ENCODE measurements around the gene ARG1. TPM values are rescaled to one million over a fixed set of nuclear protein-coding genes. Genes with fewer than 3 reads are reported as not detected.
"Not testable (repeated sequence)": the region's sequence is repeated elsewhere in the genome, so short reads cannot be mapped to it uniquely, and the experiment has no call there.

ARG1 gene
- not detected in 2 replicates for total RNA-seq (2012; rRNA removed)

DNA sequence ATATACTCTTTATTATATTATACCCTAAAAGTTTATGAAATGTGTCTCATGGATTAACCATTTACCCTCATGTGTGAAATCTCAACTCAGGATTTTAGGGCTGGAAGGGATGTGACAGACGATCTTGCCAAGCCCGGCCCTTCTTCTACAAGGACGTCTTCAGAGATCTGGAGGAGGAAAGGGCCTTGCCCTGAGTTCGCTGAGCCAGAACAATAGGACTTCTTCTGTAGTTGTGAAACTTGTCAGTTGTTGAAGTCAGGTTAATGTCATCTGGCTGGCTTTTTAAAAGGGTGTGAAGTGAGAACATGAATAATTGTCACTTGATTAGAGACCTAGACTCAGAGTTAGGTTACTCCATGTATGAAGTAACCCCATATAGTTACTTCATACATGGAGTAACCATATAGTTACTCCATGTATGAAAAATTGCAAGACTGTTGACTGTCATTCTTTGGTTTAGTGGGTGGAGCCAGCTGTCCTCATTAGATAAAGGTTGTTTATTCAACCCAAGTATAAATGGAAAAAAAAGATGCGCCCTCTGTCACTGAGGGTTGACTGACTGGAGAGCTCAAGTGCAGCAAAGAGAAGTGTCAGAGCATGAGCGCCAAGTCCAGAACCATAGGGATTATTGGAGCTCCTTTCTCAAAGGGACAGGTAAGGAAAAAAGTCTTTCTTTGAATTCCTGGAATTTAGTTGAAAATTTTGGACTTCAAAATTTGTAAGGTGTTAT is at the start of gene ARG1:
ARG1 (plus strand) TSS at position 541 of the 730 bp plus-strand sequence; CDS start at position 598, 57 bp downstream.
- H3K36me3 ChIP-seq (ENCODE audit: insufficient read depth, low read length) = no peaks in the 10 kb centered on the region
- no peaks in the 10 kb centered on the region for H3K27me3 ChIP-seq (ENCODE audit: control insufficient read depth, insufficient read depth, low read length)
- no peaks in the 10 kb centered on the region for H3K4me1 ChIP-seq (ENCODE audit: control insufficient read depth, insufficient read depth, low read length)
- no peak within 1 kb of the TSS for H3K4me2 ChIP-seq (ENCODE audit: low read length)
- no peak within 1 kb of the TSS for H3K9ac ChIP-seq (ENCODE audit: low read depth, low read length)
- H3K4me3 ChIP-seq (ENCODE audit: low read length) = no peak within 1 kb of the TSS
- H3K9me3 ChIP-seq (replicated peaks; ENCODE audit: low read length) = no peaks in the 10 kb centered on the region

DNA sequence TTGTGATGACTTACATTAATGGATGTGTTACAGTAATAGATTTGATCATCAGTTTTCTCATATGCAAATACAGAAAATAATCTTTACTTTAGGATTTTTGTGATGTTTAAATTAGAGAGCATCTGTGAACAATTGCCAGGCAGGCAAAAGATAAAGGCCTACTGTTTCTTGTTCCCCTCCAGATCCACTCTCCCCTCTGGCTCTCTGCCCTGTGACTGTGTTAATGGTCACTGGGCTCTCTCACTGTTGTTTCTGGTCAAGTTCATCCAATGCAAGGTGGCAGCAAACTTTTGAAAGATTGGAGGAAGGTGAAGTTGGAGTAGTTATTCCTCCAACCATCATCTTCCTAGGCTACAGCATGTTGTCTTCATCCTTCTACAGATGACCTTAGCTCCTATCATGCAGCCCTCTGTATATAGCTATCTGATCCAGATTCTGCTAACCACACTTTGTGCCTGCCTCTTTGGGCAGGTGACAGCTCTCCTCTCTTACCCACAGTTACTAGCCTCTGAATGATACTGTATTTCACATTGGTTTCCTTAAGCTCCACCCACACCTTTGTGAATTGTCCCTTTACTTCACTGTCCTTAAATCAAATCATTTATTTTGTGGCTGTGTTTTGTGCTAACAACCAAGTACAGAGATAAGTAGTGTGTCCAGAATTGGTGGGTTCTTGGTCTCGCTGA is 48.9 kb upstream of the ARG1 start:
- Histone ChIP-seq H3K36me3 (ENCODE audit: insufficient read depth, low read length) (no peaks in the 10 kb centered on the region), H3K9ac (ENCODE audit: low read depth, low read length) (no peak overlapping the region), H3K4me1 (ENCODE audit: control insufficient read depth, insufficient read depth, low read length) (no peaks in the 10 kb centered on the region), H3K4me3 (ENCODE audit: low read length) (no peak overlapping the region), H3K27me3 (ENCODE audit: control insufficient read depth, insufficient read depth, low read length) (no peaks in the 10 kb centered on the region), H3K4me2 (ENCODE audit: low read length) (no peak overlapping the region), H3K9me3 (replicated peaks; ENCODE audit: low read length) (no peaks in the 10 kb centered on the region)

- Histone ChIP-seq H3K9ac (ENCODE audit: low read depth, low read length) (no peak overlapping the region), H3K4me1 (ENCODE audit: control insufficient read depth, insufficient read depth, low read length) (no peaks in the 10 kb centered on the region), H3K27me3 (ENCODE audit: control insufficient read depth, insufficient read depth, low read length) (no peaks in the 10 kb centered on the region), H3K9me3 (replicated peaks; ENCODE audit: low read length) (no peaks in the 10 kb centered on the region), H3K4me3 (ENCODE audit: low read length) (no peak overlapping the region), H3K36me3 (ENCODE audit: insufficient read depth, low read length) (no peaks in the 10 kb centered on the region), H3K4me2 (ENCODE audit: low read length) (no peak overlapping the region)
These were observed 48.2 kb upstream of the ARG1 start for GRCh38 chr6:131524695-131525336.

- not testable (repeated sequence) for H3K9ac ChIP-seq (ENCODE audit: low read depth, low read length); H3K4me1 ChIP-seq (ENCODE audit: control insufficient read depth, insufficient read depth, low read length); H3K36me3 ChIP-seq (ENCODE audit: insufficient read depth, low read length); H3K4me3 ChIP-seq (ENCODE audit: low read length); H3K4me2 ChIP-seq (ENCODE audit: low read length); H3K27me3 ChIP-seq (ENCODE audit: control insufficient read depth, insufficient read depth, low read length); H3K9me3 ChIP-seq (replicated peaks; ENCODE audit: low read length)
These were observed 42.1 kb upstream of the ARG1 start for GRCh38 chr6:131530936-131531335.

DNA sequence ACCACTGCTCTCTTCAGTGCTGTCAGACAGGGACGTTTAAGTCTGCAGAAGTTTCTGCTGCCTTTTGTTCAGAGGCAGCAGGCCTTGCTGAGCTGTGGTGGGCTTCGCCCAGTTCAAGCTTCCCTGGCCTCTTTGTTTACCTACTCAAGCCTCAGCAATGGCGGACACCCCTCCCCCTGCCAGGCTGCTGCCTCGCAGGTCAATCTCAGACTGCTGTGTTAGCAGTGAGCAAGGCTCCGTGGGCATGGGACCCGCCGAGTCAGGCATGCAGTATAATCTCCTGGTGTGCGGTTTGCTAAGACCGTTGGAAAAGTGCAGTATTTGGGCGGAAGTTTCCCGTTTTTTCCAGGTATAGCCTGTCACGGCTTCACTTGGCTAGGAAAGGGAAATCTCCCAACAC is 41.3 kb upstream of the ARG1 start:
- not testable (repeated sequence) for H3K36me3 ChIP-seq (ENCODE audit: insufficient read depth, low read length); H3K4me3 ChIP-seq (ENCODE audit: low read length); H3K4me2 ChIP-seq (ENCODE audit: low read length); H3K9me3 ChIP-seq (replicated peaks; ENCODE audit: low read length); H3K4me1 ChIP-seq (ENCODE audit: control insufficient read depth, insufficient read depth, low read length); H3K9ac ChIP-seq (ENCODE audit: low read depth, low read length); H3K27me3 ChIP-seq (ENCODE audit: control insufficient read depth, insufficient read depth, low read length)

- H3K36me3 ChIP-seq (ENCODE audit: insufficient read depth, low read length) = no peaks in the 10 kb centered on the region
- H3K9ac ChIP-seq (ENCODE audit: low read depth, low read length) = no peak overlapping the region
- H3K4me1 ChIP-seq (ENCODE audit: control insufficient read depth, insufficient read depth, low read length) = peaks cover 4% of the 10 kb centered on the region
- H3K4me2 ChIP-seq (ENCODE audit: low read length) = no peak overlapping the region
- no peaks in the 10 kb centered on the region for H3K9me3 ChIP-seq (replicated peaks; ENCODE audit: low read length)
- no peaks in the 10 kb centered on the region for H3K27me3 ChIP-seq (ENCODE audit: control insufficient read depth, insufficient read depth, low read length)
- H3K4me3 ChIP-seq (ENCODE audit: low read length) = no peak overlapping the region
These were observed 40.4 kb upstream of the ARG1 start for GRCh38 chr6:131532580-131533039.

GRCh38 chr6:131538615-131539014 is 34.4 kb upstream of the ARG1 start:
- H3K9ac ChIP-seq (ENCODE audit: low read depth, low read length); H3K4me3 ChIP-seq (ENCODE audit: low read length); H3K9me3 ChIP-seq (replicated peaks; ENCODE audit: low read length); H3K36me3 ChIP-seq (ENCODE audit: insufficient read depth, low read length); H3K4me2 ChIP-seq (ENCODE audit: low read length); H3K27me3 ChIP-seq (ENCODE audit: control insufficient read depth, insufficient read depth, low read length); H3K4me1 ChIP-seq (ENCODE audit: control insufficient read depth, insufficient read depth, low read length): not testable (repeated sequence)

DNA sequence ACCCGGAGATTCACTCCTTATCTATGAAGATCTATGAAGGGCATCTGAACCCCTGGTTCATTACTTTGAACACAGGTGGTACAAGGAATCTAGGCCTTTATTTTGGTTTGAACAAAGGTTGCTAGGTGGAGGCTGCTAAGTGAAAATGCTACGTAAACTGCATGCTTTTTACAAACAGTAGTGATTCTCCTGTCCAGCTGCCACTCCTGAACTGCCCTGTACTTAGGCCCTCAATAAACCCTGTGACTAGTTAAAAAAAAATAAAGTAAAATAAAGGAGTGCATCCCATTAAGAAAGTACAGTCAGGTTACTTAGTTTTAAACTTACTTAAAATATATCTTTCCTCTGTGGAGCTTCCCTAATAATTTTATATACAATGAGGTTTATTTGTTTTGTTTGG is 27.7 kb upstream of the ARG1 start:
- H3K36me3 ChIP-seq (ENCODE audit: insufficient read depth, low read length) = no peaks in the 10 kb centered on the region
- no peaks in the 10 kb centered on the region for H3K9me3 ChIP-seq (replicated peaks; ENCODE audit: low read length)
- H3K4me2 ChIP-seq (ENCODE audit: low read length) = no peak overlapping the region
- H3K4me3 ChIP-seq (ENCODE audit: low read length) = no peak overlapping the region
- H3K4me1 ChIP-seq (ENCODE audit: control insufficient read depth, insufficient read depth, low read length) = no peaks in the 10 kb centered on the region
- no peak overlapping the region for H3K9ac ChIP-seq (ENCODE audit: low read depth, low read length)
- peaks cover 38% of the 10 kb centered on the region for H3K27me3 ChIP-seq (ENCODE audit: control insufficient read depth, insufficient read depth, low read length)

GRCh38 chr6:131547488-131547887 is 25.5 kb upstream of the ARG1 start:
- H3K27me3 ChIP-seq (ENCODE audit: control insufficient read depth, insufficient read depth, low read length) = peaks cover 45% of the 10 kb centered on the region

GRCh38 chr6:131548441-131548840 is 24.6 kb upstream of the ARG1 start:
- Histone ChIP-seq H3K4me1 (ENCODE audit: control insufficient read depth, insufficient read depth, low read length) (no peaks in the 10 kb centered on the region), H3K9ac (ENCODE audit: low read depth, low read length) (no peak overlapping the region), H3K27me3 (ENCODE audit: control insufficient read depth, insufficient read depth, low read length) (peaks cover 45% of the 10 kb centered on the region), H3K36me3 (ENCODE audit: insufficient read depth, low read length) (no peaks in the 10 kb centered on the region), H3K4me2 (ENCODE audit: low read length) (no peak overlapping the region), H3K4me3 (ENCODE audit: low read length) (no peak overlapping the region), H3K9me3 (replicated peaks; ENCODE audit: low read length) (no peaks in the 10 kb centered on the region)

More at GRCh38 chr6:131547488-131547887, 25.5 kb upstream of the ARG1 start:
- no peaks in the 10 kb centered on the region for H3K9me3 ChIP-seq (replicated peaks; ENCODE audit: low read length)
- H3K36me3 ChIP-seq (ENCODE audit: insufficient read depth, low read length) = no peaks in the 10 kb centered on the region
- no peak overlapping the region for H3K4me3 ChIP-seq (ENCODE audit: low read length)
- H3K4me2 ChIP-seq (ENCODE audit: low read length) = no peak overlapping the region
- H3K9ac ChIP-seq (ENCODE audit: low read depth, low read length) = no peak overlapping the region
- H3K4me1 ChIP-seq (ENCODE audit: control insufficient read depth, insufficient read depth, low read length) = no peaks in the 10 kb centered on the region

DNA sequence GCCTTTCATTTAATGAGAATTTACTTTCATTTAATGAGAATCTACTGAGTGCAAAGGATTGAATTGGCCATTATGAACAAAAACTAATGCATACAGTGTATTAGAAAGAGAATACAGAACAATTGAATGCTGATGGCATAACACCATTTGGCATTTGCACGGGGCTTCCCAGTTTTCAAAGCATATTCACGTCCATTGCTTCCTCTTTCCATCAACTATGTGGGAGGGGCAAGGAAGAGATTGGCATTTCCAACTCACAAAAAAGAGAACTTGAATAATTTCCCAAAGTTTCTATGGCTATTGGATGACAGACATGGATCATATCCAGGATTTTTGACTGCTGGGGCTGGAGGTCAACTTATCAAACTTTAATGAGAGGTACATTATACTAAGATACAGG is 23.2 kb upstream of the ARG1 start:
- H3K4me1 ChIP-seq (ENCODE audit: control insufficient read depth, insufficient read depth, low read length) = no peaks in the 10 kb centered on the region
- peaks cover 45% of the 10 kb centered on the region for H3K27me3 ChIP-seq (ENCODE audit: control insufficient read depth, insufficient read depth, low read length)
- no peak overlapping the region for H3K4me2 ChIP-seq (ENCODE audit: low read length)
- no peaks in the 10 kb centered on the region for H3K9me3 ChIP-seq (replicated peaks; ENCODE audit: low read length)
- no peak overlapping the region for H3K4me3 ChIP-seq (ENCODE audit: low read length)
- no peak overlapping the region for H3K9ac ChIP-seq (ENCODE audit: low read depth, low read length)
- H3K36me3 ChIP-seq (ENCODE audit: insufficient read depth, low read length) = no peaks in the 10 kb centered on the region

All from skeletal muscle satellite cell (primary cell).